ENCODE results near the gene MIA2.

DNA sequence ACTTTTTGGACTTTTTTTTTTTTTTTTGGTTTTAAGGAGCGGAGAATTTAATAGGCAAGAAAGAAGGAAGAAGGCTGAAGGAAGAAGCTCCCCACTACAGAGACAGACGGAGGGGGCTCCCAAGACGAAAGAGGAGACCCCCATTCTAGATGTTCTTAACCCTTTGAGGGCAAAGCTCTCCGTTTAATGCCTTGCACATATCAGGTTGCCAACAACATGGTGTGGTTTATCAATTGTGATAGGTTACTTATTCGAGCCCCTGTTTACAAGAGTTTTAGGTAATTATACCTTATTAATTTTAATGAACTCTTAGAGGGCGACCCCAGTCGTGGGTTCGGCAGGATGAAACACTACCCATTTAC lies 199.7 kb downstream of the MIA2 start:
- TF ChIP-seq, protein P1, sequence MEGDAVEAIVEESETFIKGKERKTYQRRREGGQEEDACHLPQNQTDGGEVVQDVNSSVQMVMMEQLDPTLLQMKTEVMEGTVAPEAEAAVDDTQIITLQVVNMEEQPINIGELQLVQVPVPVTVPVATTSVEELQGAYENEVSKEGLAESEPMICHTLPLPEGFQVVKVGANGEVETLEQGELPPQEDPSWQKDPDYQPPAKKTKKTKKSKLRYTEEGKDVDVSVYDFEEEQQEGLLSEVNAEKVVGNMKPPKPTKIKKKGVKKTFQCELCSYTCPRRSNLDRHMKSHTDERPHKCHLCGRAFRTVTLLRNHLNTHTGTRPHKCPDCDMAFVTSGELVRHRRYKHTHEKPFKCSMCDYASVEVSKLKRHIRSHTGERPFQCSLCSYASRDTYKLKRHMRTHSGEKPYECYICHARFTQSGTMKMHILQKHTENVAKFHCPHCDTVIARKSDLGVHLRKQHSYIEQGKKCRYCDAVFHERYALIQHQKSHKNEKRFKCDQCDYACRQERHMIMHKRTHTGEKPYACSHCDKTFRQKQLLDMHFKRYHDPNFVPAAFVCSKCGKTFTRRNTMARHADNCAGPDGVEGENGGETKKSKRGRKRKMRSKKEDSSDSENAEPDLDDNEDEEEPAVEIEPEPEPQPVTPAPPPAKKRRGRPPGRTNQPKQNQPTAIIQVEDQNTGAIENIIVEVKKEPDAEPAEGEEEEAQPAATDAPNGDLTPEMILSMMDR (IDR thresholded peaks at IDR 0.05): no peak
- TF ChIP-seq EZH2 (IDR thresholded peaks at IDR 0.05; ENCODE audit: borderline replicate concordance, insufficient read depth, low read depth, low read length, poor library complexity, severe bottlenecking): no peak
